ENCODE measurements around the gene ISM1. TPM values are rescaled to one million over a fixed set of nuclear protein-coding genes. Genes with fewer than 3 reads are reported as not detected.
"Not testable (repeated sequence)": the region's sequence is repeated elsewhere in the genome, so short reads cannot be mapped to it uniquely, and the experiment has no call there.

Gene ISM1
- total RNA-seq, 1 experiment from 2014 or later = 0.20 TPM

DNA sequence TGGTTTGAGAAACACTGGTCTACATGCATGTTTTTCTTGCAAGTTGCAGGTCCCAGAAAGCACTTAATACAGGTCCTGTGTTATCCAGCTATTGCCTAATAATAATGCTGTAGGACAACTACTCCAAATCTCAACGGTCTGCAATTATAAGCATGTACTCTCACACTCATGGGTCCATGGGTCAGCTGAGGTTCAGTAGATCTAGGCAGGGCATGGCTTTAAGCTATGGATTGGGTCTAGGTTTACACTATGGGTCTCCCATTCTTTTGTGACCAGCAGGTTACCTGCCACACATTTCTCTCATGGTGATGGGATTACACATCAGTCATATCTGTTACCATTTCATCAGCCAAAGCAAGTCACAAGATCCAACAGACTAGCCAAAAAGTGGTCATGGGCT lies 13.9 kb downstream of the ISM1 start:
- TF ChIP-seq CTCF (conservative IDR thresholded peaks at IDR 0.05) = no peak
- H3K27me3 Mint-ChIP-seq (ENCODE audit: low read depth) = no peaks in the 10 kb centered on the region
- no CpG with 5 or more reads among the region's 1 CpG for WGBS (ENCODE audit: extremely low coverage, insufficient read length, low lambda C conversion rate)

GRCh38 chr20:13236360-13236759 lies 15.3 kb downstream of the ISM1 start:
- not testable (repeated sequence) for H3K27ac Mint-ChIP-seq; H3K23ac ChIP-seq (ENCODE audit: insufficient read length, low read depth, low read length); H2BK15ac ChIP-seq (ENCODE audit: low read depth, low read length); H2BK12ac ChIP-seq (ENCODE audit: insufficient read length, low read depth, low read length); H3K56ac ChIP-seq (ENCODE audit: insufficient read length, low read depth, low read length); H3T11ph ChIP-seq (ENCODE audit: low read length); H3K14ac ChIP-seq (ENCODE audit: insufficient read depth, low read length); H3K4me2 ChIP-seq (ENCODE audit: insufficient read depth, insufficient read length, low read length); H3K36me3 Mint-ChIP-seq (ENCODE audit: insufficient read depth in 1 of 3, low read depth in 3 of 3); H3K79me1 ChIP-seq (ENCODE audit: insufficient read depth, low read depth, low read length, poor library complexity, severe bottlenecking); H3K27ac ChIP-seq (ENCODE audit: insufficient read length, low read depth, low read length); DNase-seq; H4K20me1 ChIP-seq (ENCODE audit: control insufficient read depth, insufficient read depth, insufficient read length); H3K9ac ChIP-seq (ENCODE audit: extremely low read depth, insufficient read length, low read length); H2AK5ac ChIP-seq (ENCODE audit: insufficient read length, low read length); H4K5ac ChIP-seq (ENCODE audit: insufficient read length, low read depth, low read length); H3K4me1 ChIP-seq (ENCODE audit: insufficient read depth, low read length); H2AFZ ChIP-seq (ENCODE audit: low read length); H4K91ac ChIP-seq (ENCODE audit: insufficient read length, low read depth, low read length); H3K79me2 ChIP-seq (ENCODE audit: insufficient read depth, low read length); H3K23me2 ChIP-seq (ENCODE audit: insufficient read length, low read depth, low read length, poor library complexity, severe bottlenecking); H3K4ac ChIP-seq (ENCODE audit: low read depth, low read length); H3K4me3 Mint-ChIP-seq; H3K18ac ChIP-seq (ENCODE audit: insufficient read length, low read depth, low read length); H3K4me1 Mint-ChIP-seq; H3K9me3 ChIP-seq (ENCODE audit: control insufficient read depth, low read depth, low read length); H2BK20ac ChIP-seq (ENCODE audit: low read depth, low read length, poor library complexity, severe bottlenecking); H4K8ac ChIP-seq (replicated peaks; ENCODE audit: insufficient read length, low read depth, low read length); H2BK5ac ChIP-seq (ENCODE audit: insufficient read length, low read length); H2BK120ac ChIP-seq (ENCODE audit: low read depth, low read length, poor library complexity, severe bottlenecking); H3K27me3 Mint-ChIP-seq (ENCODE audit: low read depth); H3K9me3 Mint-ChIP-seq; H3K27me3 ChIP-seq (ENCODE audit: insufficient read depth, low read length)
- WGBS (ENCODE audit: extremely low coverage, insufficient read length, low lambda C conversion rate) = no CpG with 5 or more reads among the region's 2 CpGs

More for the DNA sequence above, 13.9 kb downstream of the ISM1 start:
- Histone ChIP-seq H4K20me1 (ENCODE audit: control insufficient read depth, insufficient read depth, insufficient read length) (no peaks in the 10 kb centered on the region), H4K91ac (ENCODE audit: insufficient read length, low read depth, low read length) (no peak overlapping the region), H3K23me2 (ENCODE audit: insufficient read length, low read depth, low read length, poor library complexity, severe bottlenecking) (no peaks in the 10 kb centered on the region), H2BK120ac (ENCODE audit: low read depth, low read length, poor library complexity, severe bottlenecking) (no peak overlapping the region), H3K4me2 (ENCODE audit: insufficient read depth, insufficient read length, low read length) (no peak overlapping the region), H3K23ac (ENCODE audit: insufficient read length, low read depth, low read length) (no peak overlapping the region), H3K9me3 (ENCODE audit: control insufficient read depth, low read depth, low read length) (no peaks in the 10 kb centered on the region), H3K4me1 (ENCODE audit: insufficient read depth, low read length) (peaks cover 6% of the 10 kb centered on the region; the same call in 1 of the 2 replicates), H3K18ac (ENCODE audit: insufficient read length, low read depth, low read length) (no peak overlapping the region), H3K4ac (ENCODE audit: low read depth, low read length) (no peak overlapping the region), H3K27ac (ENCODE audit: insufficient read length, low read depth, low read length) (no peak overlapping the region), H3T11ph (ENCODE audit: low read length) (no peak overlapping the region), H4K5ac (ENCODE audit: insufficient read length, low read depth, low read length) (no peak overlapping the region), H3K27me3 (ENCODE audit: insufficient read depth, low read length) (no peaks in the 10 kb centered on the region), H2BK5ac (ENCODE audit: insufficient read length, low read length) (no peak overlapping the region), H3K79me1 (ENCODE audit: insufficient read depth, low read depth, low read length, poor library complexity, severe bottlenecking) (no peaks in the 10 kb centered on the region), H2AFZ (ENCODE audit: low read length) (no peak overlapping the region), H2BK20ac (ENCODE audit: low read depth, low read length, poor library complexity, severe bottlenecking) (no peak overlapping the region), H2BK15ac (ENCODE audit: low read depth, low read length) (no peak overlapping the region), H4K8ac (replicated peaks; ENCODE audit: insufficient read length, low read depth, low read length) (no peak overlapping the region), H3K79me2 (ENCODE audit: insufficient read depth, low read length) (no peaks in the 10 kb centered on the region), H2AK5ac (ENCODE audit: insufficient read length, low read length) (no peak overlapping the region), H3K9ac (ENCODE audit: extremely low read depth, insufficient read length, low read length) (no peak overlapping the region), H2BK12ac (ENCODE audit: insufficient read length, low read depth, low read length) (no peak overlapping the region), H3K14ac (ENCODE audit: insufficient read depth, low read length) (no peak overlapping the region), H3K56ac (ENCODE audit: insufficient read length, low read depth, low read length) (no peak overlapping the region)
- H3K27ac Mint-ChIP-seq = no peak overlapping the region
- H3K9me3 Mint-ChIP-seq = no peaks in the 10 kb centered on the region
- DNase-seq = no peak
- no peak overlapping the region for H3K4me3 Mint-ChIP-seq
- H3K36me3 Mint-ChIP-seq (ENCODE audit: insufficient read depth in 1 of 3, low read depth in 3 of 3) = no peaks in the 10 kb centered on the region; a peak in 1 of 7 replicates
- peaks cover 10 to 19% of the 10 kb centered on the region in 2 experiments for H3K4me1 Mint-ChIP-seq

Measured in H9 (cell line).